ENCODE data around the gene MAPK12. TPM values are rescaled to one million over a fixed set of nuclear protein-coding genes. Genes with fewer than 3 reads are reported as not detected.
"Not testable (repeated sequence)": the region's sequence is repeated elsewhere in the genome, so short reads cannot be mapped to it uniquely, and the experiment has no call there.

The MAPK12 gene
- total RNA-seq, 1 experiment from 2014 or later, result 10.9 TPM

DNA sequence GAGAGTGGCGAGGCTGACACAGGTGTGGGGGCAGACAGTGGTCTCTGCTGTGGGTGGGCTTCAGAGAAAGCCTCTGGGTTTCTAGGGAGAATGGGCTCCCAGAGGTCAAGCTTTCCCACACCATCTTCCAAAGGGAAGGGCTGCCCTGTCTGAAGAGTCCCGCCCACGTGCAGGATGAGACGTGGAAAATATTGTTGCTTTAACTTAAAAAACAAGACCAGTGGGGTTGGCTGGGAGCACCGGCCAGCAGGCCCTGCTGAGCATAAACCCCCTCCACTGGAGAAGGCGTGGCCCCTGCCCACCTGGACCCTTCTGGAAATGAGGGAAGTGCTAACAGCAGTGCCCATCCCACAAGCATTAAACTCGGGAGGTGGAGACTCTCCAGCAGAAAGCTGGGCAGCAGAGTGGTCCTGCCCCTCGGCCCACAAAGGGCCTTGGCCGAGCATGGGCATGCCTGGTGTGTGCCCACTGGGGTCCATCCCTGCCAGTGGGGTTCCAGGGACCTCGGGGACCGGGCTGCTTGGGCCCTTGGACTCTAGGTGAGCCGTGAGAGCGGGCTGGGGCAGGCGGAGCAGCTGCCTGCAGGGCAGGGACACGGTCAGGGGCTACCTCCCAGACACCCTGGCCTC is 45.3 kb downstream of the MAPK12 start:
- in situ Hi-C loops (cut with HindIII; ENCODE audit: low pct_unique_long_range_greater_than_20kb, low sequenced_read_pairs), result no loop called here
- no peak for DNase-seq (ENCODE audit: low read depth, low spot score)

DNA sequence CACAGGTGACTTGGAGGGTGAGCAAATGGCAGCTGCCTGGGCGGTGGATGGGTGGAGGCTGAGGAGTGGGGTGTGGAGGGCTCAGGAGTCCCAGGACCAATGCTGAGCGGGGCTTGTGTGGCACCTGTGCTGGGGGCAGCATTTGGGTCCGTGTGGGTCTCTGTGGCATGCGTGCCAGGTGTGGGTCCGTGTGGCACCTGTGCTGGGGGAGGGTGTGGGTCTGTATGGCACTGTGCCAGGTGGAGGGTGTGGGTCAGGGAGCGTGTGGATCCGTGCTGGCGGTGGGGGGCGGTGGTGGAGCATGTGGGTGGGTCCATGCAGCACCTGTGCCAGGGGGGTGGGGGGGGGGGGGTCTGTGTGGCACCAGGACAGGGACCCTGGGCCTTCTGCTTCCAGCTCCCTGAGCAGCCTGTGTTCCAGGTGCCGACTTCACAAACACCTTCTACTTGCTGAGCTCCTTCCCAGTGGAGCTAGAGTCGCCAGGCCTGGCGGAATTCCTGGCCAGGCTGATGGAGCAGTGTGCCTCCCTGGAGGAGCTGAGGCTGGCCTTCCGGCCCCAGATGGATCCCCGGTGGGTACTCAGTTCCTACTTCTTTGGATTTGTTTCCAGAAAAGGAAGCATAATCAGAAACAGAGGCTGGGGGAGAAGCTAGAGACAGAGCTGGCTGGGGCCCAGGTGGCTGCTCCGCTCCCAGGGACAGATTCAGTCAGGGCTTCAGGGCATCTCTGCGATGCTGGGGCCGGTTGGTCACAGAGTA is 46.0 kb downstream of the MAPK12 start:
- no peak for DNase-seq (ENCODE audit: low read depth, low spot score)

DNA sequence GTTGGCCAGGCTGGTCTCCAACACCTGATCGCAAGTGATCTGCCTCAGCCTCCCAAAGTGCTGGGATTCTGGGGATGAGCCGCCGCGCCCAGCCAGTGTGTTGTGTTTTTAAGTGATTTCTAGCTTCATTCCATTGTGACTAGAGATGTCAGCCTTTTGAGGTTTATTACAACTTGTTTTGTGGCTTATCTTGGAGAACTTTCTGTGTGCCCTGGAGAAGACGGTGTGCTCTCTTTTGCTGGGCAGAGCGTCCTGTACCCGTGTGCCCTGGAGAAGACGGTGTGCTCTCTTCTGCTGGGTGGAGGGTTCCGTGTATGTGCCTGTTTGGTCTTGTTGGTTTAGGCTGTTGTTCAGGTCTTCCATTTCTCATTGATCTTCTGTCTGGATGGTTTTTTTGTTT is 48.2 kb downstream of the MAPK12 start:
- in situ Hi-C loops (cut with HindIII; ENCODE audit: low pct_unique_long_range_greater_than_20kb, low sequenced_read_pairs), result no loop called here
- no peak for DNase-seq (ENCODE audit: low read depth, low spot score)

More for the DNA sequence above, 46.0 kb downstream of the MAPK12 start:
- in situ Hi-C loops (cut with HindIII; ENCODE audit: low pct_unique_long_range_greater_than_20kb, low sequenced_read_pairs), result no loop called here

DNA sequence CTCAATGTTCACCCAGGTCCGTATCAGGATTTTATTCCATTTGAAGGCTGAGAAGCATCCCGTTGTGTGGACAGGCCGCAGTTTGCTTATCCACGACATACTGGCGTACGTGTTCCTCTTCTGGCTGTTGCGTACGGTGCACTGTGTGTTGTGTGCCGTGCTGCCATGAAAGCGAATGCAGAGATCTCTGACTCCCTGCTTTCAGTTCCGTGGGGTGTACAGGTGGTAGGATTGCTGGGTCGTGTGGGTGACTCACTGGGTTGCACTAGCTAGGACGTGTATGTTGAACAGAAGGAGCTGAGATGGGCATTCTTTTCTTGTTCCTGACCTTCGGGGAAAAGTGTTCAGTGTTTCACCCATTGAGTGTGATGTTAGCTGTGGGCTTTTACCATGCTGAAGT is 50.3 kb downstream of the MAPK12 start:
- in situ Hi-C loops (cut with HindIII; ENCODE audit: low pct_unique_long_range_greater_than_20kb, low sequenced_read_pairs), result no loop called here
- DNase-seq (ENCODE audit: low read depth, low spot score), result no peak

DNA sequence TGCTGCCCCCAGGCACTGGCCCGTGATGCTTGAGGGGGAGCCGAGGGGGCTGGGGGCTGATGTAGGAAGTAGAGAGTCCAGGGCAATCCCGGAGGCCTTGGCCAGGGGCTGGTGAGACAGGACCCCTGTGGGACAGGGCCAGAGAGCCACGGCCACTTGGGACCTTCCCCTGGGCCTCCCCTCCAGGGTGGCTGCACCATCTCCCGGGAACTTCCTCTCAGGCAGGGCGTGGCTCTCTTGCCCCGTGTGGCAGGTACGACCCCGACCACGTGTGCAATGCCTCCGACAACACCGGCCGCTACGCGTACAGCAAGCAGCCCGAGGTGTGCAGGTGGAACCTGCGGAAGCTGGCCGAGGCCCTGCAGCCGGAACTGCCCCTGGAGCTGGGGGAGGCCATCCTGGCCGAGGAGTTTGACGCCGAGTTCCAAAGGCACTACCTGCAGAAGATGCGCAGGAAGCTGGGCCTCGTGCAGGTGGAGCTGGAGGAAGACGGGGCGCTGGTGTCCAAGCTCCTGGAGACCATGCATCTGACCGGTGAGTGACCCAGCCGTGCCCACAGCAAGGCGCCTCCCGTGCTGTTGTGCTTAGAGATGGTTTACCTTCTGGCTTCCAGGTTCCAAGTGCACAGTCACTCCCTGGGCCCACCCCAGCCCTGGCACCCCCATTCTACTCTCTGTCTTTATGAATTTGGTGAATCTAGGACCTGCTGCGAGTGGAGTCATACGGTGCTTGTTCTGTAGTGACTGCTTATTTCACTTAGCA is 50.9 kb downstream of the MAPK12 start:
- in situ Hi-C loops (cut with HindIII; ENCODE audit: low pct_unique_long_range_greater_than_20kb, low sequenced_read_pairs), result no loop called here
- no peak for DNase-seq (ENCODE audit: low read depth, low spot score)

DNA sequence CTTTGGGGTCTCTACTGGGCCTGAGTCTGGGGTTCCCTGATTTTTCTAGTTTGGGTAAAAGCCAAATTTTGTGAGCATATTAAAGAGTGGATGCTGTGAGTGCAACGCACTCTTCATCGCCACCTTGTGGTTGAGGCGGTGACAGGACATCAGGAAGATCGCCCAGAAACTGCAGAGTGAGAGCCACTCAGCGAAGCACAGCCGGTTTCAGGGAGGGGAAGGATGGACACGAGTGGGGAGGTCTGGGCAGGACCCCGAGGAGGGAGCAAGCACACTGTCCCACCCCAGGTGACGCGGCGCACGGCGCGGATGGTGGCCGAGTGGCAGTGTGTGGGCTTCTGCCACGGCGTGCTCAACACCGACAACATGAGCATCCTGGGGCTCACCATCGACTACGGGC is 51.6 kb downstream of the MAPK12 start:
- in situ Hi-C loops (cut with HindIII; ENCODE audit: low pct_unique_long_range_greater_than_20kb, low sequenced_read_pairs), result no loop called here

DNA sequence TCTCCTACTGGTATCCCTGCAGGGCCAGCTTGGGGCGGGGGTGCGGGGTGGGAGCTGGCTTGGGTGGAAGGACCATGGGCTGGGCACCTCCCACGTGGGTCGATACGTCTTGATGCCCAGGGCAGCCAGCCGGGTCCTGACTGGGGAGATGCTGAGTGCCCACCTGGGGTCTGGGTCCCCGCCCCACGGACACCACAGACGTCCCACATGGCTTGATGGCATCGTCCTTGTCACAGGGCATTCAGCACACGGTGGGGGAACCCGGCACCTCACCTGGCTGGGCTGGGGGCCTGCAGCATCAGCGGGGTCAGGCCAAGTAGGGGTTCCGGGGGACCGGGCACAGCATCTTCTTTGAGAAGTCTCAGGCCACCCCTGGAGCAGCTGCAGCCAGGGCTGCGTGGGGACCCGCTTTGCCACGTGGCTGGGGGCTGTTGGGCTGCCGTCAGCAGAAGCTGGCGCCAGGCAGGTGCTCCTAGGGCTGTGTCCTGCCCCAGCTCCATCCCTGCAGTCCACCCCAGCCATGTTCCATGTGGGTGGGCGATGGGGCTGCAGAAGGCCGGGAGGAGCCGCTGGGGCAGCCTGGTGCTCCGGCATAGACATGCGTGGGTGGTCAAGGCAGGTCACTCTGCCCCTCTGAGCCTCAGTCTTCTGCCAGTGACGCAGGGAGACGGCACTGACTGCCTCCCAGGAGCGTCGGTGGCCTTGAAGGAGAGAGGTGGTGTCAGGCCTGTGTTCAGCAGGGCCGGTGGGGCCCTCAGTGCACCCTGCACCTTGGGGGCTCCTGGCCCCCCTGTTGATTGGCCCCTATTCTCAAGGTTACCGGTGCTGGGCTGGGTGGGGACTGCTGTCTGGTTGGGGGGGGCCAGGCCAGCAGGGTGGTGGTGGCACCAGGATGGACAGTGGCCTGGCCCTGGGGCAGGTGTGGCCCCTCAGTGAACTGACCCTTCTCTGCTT is 52.3 kb downstream of the MAPK12 start:
- in situ Hi-C loops (cut with HindIII; ENCODE audit: low pct_unique_long_range_greater_than_20kb, low sequenced_read_pairs), result no loop called here
- DNase-seq (ENCODE audit: low read depth, low spot score), result no peak

More for the DNA sequence above, 51.6 kb downstream of the MAPK12 start:
- peak; percentile 79 for DNase-seq (ENCODE audit: low read depth, low spot score)

DNA sequence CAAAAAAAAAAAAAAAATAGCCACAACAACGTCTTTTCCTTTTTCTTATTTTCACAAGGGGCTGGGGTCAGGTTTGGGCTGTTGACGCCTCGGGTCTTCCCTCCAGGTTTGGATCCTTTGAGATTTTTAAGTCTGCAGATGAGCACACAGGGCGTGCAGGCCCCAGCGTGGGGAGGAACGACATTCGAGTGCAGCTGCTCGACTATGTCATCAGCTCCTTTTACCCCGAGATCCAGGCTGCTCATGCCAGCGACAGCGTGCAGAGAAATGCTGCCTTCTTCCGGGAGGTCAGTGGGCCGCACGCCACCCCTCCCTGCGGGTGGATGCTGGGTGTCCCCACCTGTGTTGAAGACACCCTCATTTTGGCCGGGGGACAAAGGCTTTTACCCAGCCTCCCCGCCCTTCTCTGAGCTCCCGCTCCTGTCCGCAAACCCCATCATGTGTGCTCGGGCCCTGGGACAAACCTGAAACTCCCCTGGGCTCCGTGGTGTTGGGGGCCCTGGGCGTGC is 53.0 kb downstream of the MAPK12 start:
- DNase-seq (ENCODE audit: low read depth, low spot score), result no peak
- in situ Hi-C loops (cut with HindIII; ENCODE audit: low pct_unique_long_range_greater_than_20kb, low sequenced_read_pairs), result no loop called here

DNA sequence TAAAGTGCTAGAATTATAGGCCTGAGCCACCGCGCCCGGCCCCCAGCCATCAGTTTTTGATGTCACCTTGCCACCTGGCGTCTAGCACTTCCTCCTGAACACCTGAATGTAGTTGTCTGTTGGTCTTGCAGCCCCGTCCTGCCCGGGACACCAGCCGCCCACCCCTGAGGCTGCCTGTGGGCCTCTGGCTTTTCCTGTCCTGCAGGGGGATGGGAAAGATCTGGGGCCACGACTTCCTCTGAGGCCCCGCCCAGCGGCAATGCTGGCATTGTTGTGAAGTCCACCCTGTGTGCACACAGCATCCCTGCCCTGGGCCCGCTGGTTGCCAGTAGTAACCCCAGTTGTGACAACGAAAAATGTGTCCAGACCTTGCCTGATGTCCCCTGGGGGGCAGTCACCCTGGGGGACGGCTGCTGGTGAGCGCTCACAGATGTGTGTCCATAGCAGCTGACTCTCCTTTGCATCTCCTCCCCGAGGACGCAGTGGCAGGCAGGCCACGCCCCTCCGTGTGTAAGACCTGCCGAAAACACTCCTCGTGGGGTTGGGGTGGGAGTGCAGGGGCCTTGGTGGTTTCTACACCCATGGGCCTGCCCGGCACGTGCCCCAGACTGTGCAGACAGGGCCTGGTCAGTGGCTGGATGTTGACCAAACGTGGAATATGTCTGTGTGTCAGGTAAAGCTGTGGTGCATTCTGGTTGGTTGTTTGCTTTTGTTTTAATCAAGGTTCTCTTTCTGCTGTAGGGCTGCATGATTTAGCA is 53.9 kb downstream of the MAPK12 start:
- in situ Hi-C loops (cut with HindIII; ENCODE audit: low pct_unique_long_range_greater_than_20kb, low sequenced_read_pairs), result no loop called here
- DNase-seq (ENCODE audit: low read depth, low spot score), result no peak

DNA sequence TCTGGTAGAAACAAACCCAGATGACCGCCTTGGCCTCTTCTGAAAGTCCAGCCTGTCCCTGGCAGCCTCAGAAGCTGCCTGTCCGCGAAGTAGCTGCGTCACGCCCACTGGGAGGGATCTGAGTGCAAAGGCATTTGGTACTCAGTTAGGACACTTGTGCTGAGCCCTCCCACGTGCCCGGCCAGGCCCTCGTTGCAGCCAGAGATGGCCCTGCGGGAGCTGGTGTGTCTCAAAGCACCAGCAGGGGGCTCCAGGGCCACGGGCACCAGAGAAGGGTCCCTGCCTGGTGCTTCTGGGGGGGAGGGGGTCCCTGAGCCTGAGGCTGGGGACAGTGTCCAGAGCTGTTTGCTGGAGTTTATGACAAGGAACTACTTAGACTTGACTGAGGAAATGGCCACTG is 54.9 kb downstream of the MAPK12 start:
- DNase-seq (ENCODE audit: low read depth, low spot score), result peak; percentile 79
- in situ Hi-C loops (cut with HindIII; ENCODE audit: low pct_unique_long_range_greater_than_20kb, low sequenced_read_pairs), result no loop called here

DNA sequence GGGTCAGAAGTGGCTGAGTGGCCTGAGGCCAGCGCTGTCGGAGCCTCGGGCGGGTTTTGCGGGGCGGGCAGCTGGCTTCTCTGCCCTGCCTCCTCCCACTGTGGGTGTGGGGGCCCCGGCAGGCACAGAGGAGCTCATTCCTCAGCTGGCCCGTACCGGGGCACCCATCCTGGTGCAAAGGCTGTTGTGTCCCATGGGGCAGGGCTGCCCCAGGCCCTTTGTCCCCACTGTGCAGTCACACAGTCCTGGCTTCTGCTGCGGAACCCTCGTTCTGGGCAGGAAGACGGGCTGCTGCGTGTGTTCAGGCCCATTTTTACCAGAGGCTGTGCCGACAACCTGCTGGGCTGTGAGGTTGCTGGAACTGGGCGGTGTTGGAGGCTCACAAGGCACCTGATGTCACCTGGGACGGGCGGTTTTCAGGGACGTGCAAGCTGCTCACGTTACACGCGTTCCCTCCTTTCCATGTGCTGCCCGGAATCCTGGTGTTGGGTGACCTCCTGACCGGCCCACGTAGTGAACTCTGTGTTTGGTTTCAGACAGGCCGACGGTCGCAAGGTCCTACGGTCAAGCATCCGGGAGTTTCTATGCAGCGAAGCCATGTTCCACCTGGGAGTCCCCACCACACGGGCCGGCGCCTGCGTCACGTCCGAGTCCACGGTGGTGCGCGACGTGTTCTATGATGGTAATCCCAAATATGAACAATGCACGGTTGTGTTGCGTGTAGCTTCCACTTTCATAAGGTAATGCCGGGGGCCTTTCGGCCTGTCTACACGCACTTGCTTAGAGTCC is 55.5 kb downstream of the MAPK12 start:
- in situ Hi-C loops (cut with HindIII; ENCODE audit: low pct_unique_long_range_greater_than_20kb, low sequenced_read_pairs), result no loop called here
- no peak for DNase-seq (ENCODE audit: low read depth, low spot score)

DNA sequence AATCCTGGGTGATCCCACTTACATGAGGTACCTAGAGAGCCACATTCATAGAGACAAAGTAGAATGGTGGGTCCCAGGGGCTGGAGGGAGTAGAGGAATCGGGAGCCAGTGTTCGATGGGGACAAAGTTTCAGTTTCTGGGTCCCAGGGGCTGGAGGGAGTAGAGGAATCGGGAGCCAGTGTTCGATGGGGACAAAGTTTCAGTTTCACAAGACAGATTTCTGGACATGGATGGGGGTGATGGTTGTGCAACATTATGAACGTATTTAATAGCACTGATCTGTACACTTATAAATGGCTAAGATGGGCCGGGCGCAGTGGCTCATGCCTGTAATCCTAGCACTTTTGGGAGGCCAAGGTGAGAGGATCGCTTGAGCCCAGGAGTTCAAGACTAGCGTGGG is 56.5 kb downstream of the MAPK12 start:
- in situ Hi-C loops (cut with HindIII; ENCODE audit: low pct_unique_long_range_greater_than_20kb, low sequenced_read_pairs); DNase-seq (ENCODE audit: low read depth, low spot score): not testable (repeated sequence)

DNA sequence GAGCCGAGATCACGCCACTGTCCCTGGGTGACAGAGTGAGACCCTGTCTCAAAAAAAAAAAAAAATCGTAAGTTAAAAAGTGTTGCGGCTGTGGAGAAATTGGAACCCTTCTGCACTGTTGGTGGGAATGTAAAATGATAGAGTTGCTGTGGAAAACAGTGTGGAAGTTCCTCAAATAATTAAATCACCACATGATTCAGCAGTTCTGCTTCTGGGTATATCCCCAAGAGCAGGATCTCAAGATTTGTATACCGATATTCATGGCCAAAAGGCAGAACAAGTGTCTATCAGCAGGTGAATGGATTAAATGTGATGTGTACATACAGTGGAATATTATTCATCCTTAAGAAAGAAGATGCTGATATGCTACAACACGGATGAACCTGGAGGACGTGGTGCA is 56.9 kb downstream of the MAPK12 start:
- in situ Hi-C loops (cut with HindIII; ENCODE audit: low pct_unique_long_range_greater_than_20kb, low sequenced_read_pairs), result no loop called here
- DNase-seq (ENCODE audit: low read depth, low spot score), result no peak

DNA sequence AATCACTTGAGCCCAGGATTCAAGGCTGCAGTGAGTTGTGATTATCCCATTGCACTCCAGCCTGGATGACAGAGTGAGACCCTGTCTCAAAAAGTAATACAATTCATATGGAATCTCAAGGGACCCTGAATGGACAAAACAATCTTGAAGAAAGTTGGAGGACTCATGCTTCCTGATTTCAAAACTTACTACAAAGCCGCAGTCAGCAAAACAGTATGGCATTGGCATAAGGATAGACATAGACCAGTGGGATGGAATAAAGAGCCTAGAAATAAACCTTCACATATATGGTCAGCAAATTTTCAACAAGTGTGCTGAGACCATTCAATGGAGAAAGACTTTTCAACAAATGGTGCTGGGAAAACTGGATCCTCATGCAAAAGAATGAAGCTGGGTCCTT is 58.2 kb downstream of the MAPK12 start:
- in situ Hi-C loops (cut with HindIII; ENCODE audit: low pct_unique_long_range_greater_than_20kb, low sequenced_read_pairs), result no loop called here
- no peak for DNase-seq (ENCODE audit: low read depth, low spot score)

All from SK-MEL-5 (cell line).